GM19467 (cell line): ENCODE data around the gene KCNIP1.
"Not testable (repeated sequence)": the region's sequence is repeated elsewhere in the genome, so short reads cannot be mapped to it uniquely, and the experiment has no call there.

Source experiments
- ATAC-seq: cut with Tn5 transposase; IDR thresholded peaks from one replicate; pipeline ENCODE4 v1.9.1; 2021; ENCODE audit warnings: mild to moderate bottlenecking, moderate library complexity; ENCODE audit not compliant: unreplicated experiment

KCNIP1 gene

GRCh38 chr5:170765868-170766267 lies 262.0 kb downstream of the KCNIP1 start:
- not testable (repeated sequence) for ATAC-seq

DNA sequence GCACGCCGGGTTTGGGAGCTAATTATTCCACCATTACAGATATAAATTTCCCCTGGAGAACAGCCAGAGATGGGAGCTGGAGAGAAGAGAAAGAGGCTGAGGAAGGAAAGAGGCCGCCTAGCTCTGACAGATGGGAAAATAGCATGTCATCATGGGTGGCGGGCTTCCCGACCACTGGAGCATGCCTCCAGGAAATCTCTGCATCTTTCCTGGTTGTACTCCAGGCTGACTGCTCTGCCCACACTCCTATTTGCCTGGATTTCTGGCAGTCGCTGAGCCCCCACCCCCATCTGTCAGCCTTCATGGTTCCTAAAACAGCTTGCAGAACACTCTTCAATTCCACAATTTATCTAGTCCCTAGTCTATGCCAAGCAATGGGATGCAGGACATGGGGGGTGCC lies 265.4 kb downstream of the KCNIP1 start:
- no peak for ATAC-seq

- no peak for ATAC-seq
Observed at GRCh38 chr5:170769898-170770416, 266.1 kb downstream of the KCNIP1 start.

DNA sequence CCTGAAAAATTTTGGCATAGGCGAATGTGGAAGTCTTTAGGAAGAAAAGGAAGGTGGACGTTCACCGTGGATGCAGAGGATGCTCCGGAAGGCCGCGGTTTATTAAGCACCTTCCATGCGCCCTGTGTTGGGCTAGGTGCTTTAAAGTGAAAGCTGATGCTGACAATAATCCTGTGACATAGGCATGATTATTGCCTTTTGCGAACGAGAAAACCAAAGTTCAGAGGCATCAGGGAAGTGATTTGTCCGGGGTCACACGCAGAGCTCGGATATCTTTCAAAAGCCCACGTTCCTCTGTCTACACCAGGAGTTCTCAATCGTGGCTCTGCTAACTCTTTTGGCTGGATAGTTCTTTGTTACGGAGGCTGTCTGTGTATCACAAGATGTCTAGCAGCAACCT lies 267.7 kb downstream of the KCNIP1 start:
- no peak for ATAC-seq

GRCh38 chr5:170773024-170773985 lies 269.5 kb downstream of the KCNIP1 start:
- no peak for ATAC-seq

GRCh38 chr5:170774831-170775230 lies 271.0 kb downstream of the KCNIP1 start:
- ATAC-seq, result no peak

DNA sequence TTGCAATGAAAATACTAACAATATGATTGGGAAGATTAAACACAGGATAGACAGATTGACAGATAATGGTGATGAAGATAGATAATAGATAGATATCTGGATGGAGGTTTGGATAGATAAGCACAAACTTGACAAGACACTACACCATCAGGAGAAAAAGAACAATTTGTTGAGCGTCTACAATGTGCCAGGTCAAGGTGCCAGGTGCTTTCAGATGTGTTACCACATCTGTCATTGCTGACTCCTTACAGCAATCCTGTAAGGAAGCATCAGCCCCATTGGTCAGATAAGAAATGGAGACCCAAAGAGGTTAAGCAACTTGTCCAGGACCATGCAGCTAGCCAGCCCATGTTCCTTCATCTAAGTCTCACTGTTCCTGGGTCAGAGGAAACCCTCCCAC lies 278.1 kb downstream of the KCNIP1 start:
- no peak for ATAC-seq

GRCh38 chr5:170782438-170782837 lies 278.6 kb downstream of the KCNIP1 start:
- ATAC-seq, result no peak

- no peak for ATAC-seq
Observed at GRCh38 chr5:170783498-170784247, 279.9 kb downstream of the KCNIP1 start, which contains the start of gene GABRP. Gene GABRP (plus strand): TSS chr5:170783725. CDS start chr5:170788616, 4,891 bp downstream.

DNA sequence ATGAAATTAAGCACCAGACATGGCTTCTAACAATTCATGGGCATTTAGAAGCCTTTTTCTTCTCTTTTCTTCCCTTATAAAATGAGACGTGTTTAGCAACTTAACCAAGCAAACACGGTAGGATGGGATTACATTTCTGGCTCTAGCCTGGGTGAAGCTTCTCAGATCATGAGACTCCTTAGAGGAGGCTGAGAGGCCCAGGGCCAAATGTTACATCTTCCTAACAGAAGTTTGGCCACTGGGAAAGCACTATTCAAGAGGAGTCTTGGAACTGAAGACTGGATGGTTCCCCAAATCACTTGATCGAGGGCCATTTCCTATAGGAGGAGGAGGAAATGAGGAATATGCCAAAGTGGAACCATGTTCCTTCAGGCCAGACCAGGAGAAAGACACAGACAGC lies 281.6 kb downstream of the KCNIP1 start:
- ATAC-seq, result no peak
